BJ (cell line): Measurements from ENCODE around the gene EMILIN1. TPM values are rescaled to one million over a fixed set of nuclear protein-coding genes. Genes with fewer than 3 reads are reported as not detected.

Experiments used
- CTCF ChIA-PET: fragments of 350-600 bp; formaldehyde crosslinking; extraction: SDS; loops from one replicate; lab custom pipeline; 2021; ENCODE audit warnings: antibody characterized with exemption, inconsistent platforms; lab: Yijun Ruan, JAX
- POLR2A ChIA-PET: fragments of 300-600 bp; sonication (Branson Sonifier 250); formaldehyde crosslinking; extraction: SDS; loops from one replicate; lab custom pipeline; 2021; ENCODE audit warnings: antibody characterized with exemption; lab: Charles Lee
- DNase-seq: peaks from one replicate; pipeline ENCODE4 v3.0.0-alpha.2; 2011; ENCODE audit warnings: low read depth
- H3K27me3 ChIP-seq: 2 replicates; pipeline ENCODE4 v1.6.0; 2011; ENCODE audit warnings: low read length; ENCODE audit not compliant: control insufficient read depth, insufficient read depth
- H3K36me3 ChIP-seq: 2 replicates; pipeline ENCODE4 v1.5.1; 2011; ENCODE audit warnings: low read length; ENCODE audit not compliant: control insufficient read depth, insufficient read depth
- H3K4me3 ChIP-seq: 2 replicates; pipeline ENCODE4 v1.5.1; 2011; ENCODE audit warnings: low read depth, mild to moderate bottlenecking, control low read depth, low read length
- CTCF ChIP-seq: IDR thresholded peaks from 2 replicates; pipeline ENCODE4 v1.5.1; 2011; ENCODE audit warnings: low read depth, mild to moderate bottlenecking, control low read depth, inconsistent platforms, low read length, moderate library complexity; ENCODE audit not compliant: insufficient read depth
- polyA plus RNA-seq: library from polyadenylated mRNA; depleted of rRNA; stranded (reverse); fragments of >200 nt; gene quantifications from 2 replicates; pipeline ENCODE4 v1.2.3, GENCODE V29; 2011

The EMILIN1 gene
- polyA plus RNA-seq, 1 experiment, result 81.3 TPM

- no peak for TF ChIP-seq CTCF
- Histone ChIP-seq H3K27me3 (no peaks in the 10 kb centered on the region), H3K36me3 (peaks cover 2% of the 10 kb centered on the region; the same call in 1 of the 2 replicates), H3K4me3 (no peak overlapping the region)
- ChIA-PET CTCF (interaction anchor here (0.7 to 3.3 kb wide), 8 partner anchors 8 to 215 kb away, joined by 3 to 15 read pairs (median 5); partner anchors contain the start of gene AGBL5), POLR2A (no interaction called here)
- DNase-seq, result no peak
Observed at GRCh38 chr2:27088634-27089033, 10.2 kb downstream of the EMILIN1 start.

- ChIA-PET CTCF (interaction anchor here (1.2 to 3.3 kb wide), 5 partner anchors 10 to 214 kb away, joined by 3 to 12 read pairs (median 7); no protein-coding TSS in a partner anchor), POLR2A (no interaction called here)
- H3K4me3 ChIP-seq, result no peak overlapping the region
- H3K27me3 ChIP-seq, result no peaks in the 10 kb centered on the region
- DNase-seq, result no peak
- H3K36me3 ChIP-seq, result no peaks in the 10 kb centered on the region
- TF ChIP-seq CTCF, result no peak
Observed at GRCh38 chr2:27089111-27089954, 10.9 kb downstream of the EMILIN1 start.

GRCh38 chr2:27091746-27092695 is 13.6 kb downstream of the EMILIN1 start:
- no peak for TF ChIP-seq CTCF
- ChIA-PET POLR2A (interaction anchor here (0.5 kb wide), 1 partner anchor 554 kb away, joined by 3 read pairs; no protein-coding TSS in a partner anchor), CTCF (interaction anchor here (0.9 to 1.7 kb wide), 3 partner anchors 19 to 219 kb away, joined by 3 to 6 read pairs (median 3); no protein-coding TSS in a partner anchor)
- H3K36me3 ChIP-seq, result no peaks in the 10 kb centered on the region
- H3K4me3 ChIP-seq, result no peak overlapping the region
- no peaks in the 10 kb centered on the region for H3K27me3 ChIP-seq
- DNase-seq, result no peak

- no peaks in the 10 kb centered on the region for H3K27me3 ChIP-seq
- H3K36me3 ChIP-seq, result no peaks in the 10 kb centered on the region
- CTCF ChIA-PET, result interaction anchor here (0.9 to 5.5 kb wide), 4 partner anchors 99 to 218 kb away, joined by 3 to 38 read pairs (median 6); no protein-coding TSS in a partner anchor
- no peak overlapping the region for H3K4me3 ChIP-seq
- POLR2A ChIA-PET, result interaction anchor here (0.5 kb wide), 1 partner anchor 554 kb away, joined by 3 read pairs; no protein-coding TSS in a partner anchor
- no peak for TF ChIP-seq CTCF
- DNase-seq, result no peak
Observed at GRCh38 chr2:27092696-27093429, 14.4 kb downstream of the EMILIN1 start.
